Activated naive CD8-positive, alpha-beta T cell treated with anti-CD3 and anti-CD28 coated beads for 36 hours (primary cell): Measurements from ENCODE around the gene TMEM259. TPM values are rescaled to one million over a fixed set of nuclear protein-coding genes. Genes with fewer than 3 reads are reported as not detected.
A peak's percentile ranks its signal among the peaks of the same experiment; 100 is the strongest.

Source experiments
- DNase-seq: peaks from one replicate; pipeline ENCODE4 v3.0.0; 2021
- H3K27ac Mint-ChIP-seq: one replicate; pipeline ENCODE4 v1.8.0; 2022; ENCODE audit warnings: mild to moderate bottlenecking, moderate library complexity, mixed read lengths
- H3K27me3 Mint-ChIP-seq: one replicate; pipeline ENCODE4 v1.8.0; 2022; ENCODE audit warnings: mild to moderate bottlenecking, mixed read lengths
- H3K36me3 Mint-ChIP-seq: one replicate; pipeline ENCODE4 v1.8.0; 2021; ENCODE audit warnings: mild to moderate bottlenecking, mixed read lengths
- H3K4me1 Mint-ChIP-seq: one replicate; pipeline ENCODE4 v1.8.0; 2021; ENCODE audit warnings: mixed read lengths
- H3K4me3 Mint-ChIP-seq: one replicate; pipeline ENCODE4 v1.8.0; 2022; ENCODE audit warnings: mild to moderate bottlenecking, moderate library complexity, mixed read lengths
- H3K9me3 Mint-ChIP-seq: one replicate; pipeline ENCODE4 v1.8.0; 2022; ENCODE audit warnings: mixed read lengths
- total RNA-seq, 2 experiments: library from RNA; stranded (reverse); gene quantifications; one replicate each; pipeline ENCODE4 v1.2.3, GENCODE V29; 2021

Gene TMEM259
- total RNA-seq, 2 experiments from 2014 or later = 136 to 138 TPM

- H3K27me3 Mint-ChIP-seq = no peaks in the 10 kb centered on the region
- H3K9me3 Mint-ChIP-seq = peaks cover 1% of the 10 kb centered on the region
- H3K27ac Mint-ChIP-seq = no peak overlapping the region
- DNase-seq = no peak
- H3K36me3 Mint-ChIP-seq = peaks cover 5% of the 10 kb centered on the region
- no peaks in the 10 kb centered on the region for H3K4me1 Mint-ChIP-seq
- H3K4me3 Mint-ChIP-seq = no peak overlapping the region
Measured at GRCh38 chr19:1049106-1049505, 28.2 kb upstream of the TMEM259 start.

GRCh38 chr19:1047696-1048147 is 26.8 kb upstream of the TMEM259 start:
- Mint-ChIP-seq H3K4me3 (no peak overlapping the region), H3K27ac (no peak overlapping the region), H3K9me3 (peaks cover 1% of the 10 kb centered on the region), H3K4me1 (no peaks in the 10 kb centered on the region), H3K27me3 (no peaks in the 10 kb centered on the region), H3K36me3 (peaks cover 5% of the 10 kb centered on the region)
- no peak for DNase-seq

- H3K36me3 Mint-ChIP-seq = peaks cover 5% of the 10 kb centered on the region
- H3K27ac Mint-ChIP-seq = no peak overlapping the region
- peaks cover 1% of the 10 kb centered on the region for H3K9me3 Mint-ChIP-seq
- H3K4me1 Mint-ChIP-seq = no peaks in the 10 kb centered on the region
- no peak for DNase-seq
- no peak overlapping the region for H3K4me3 Mint-ChIP-seq
- H3K27me3 Mint-ChIP-seq = no peaks in the 10 kb centered on the region
Measured at GRCh38 chr19:1046836-1047695, 26.1 kb upstream of the TMEM259 start.

- Mint-ChIP-seq H3K27me3 (no peaks in the 10 kb centered on the region), H3K9me3 (peaks cover 1% of the 10 kb centered on the region), H3K4me1 (peaks cover 5% of the 10 kb centered on the region), H3K4me3 (no peak overlapping the region), H3K36me3 (peaks cover 3% of the 10 kb centered on the region), H3K27ac (no peak overlapping the region)
- DNase-seq = no peak
Measured at GRCh38 chr19:1046117-1046626, 25.2 kb upstream of the TMEM259 start.

- peaks cover 3% of the 10 kb centered on the region for H3K36me3 Mint-ChIP-seq
- DNase-seq = peak; percentile 84
- no peak overlapping the region for H3K27ac Mint-ChIP-seq
- H3K27me3 Mint-ChIP-seq = no peaks in the 10 kb centered on the region
- peaks cover 15% of the 10 kb centered on the region for H3K4me1 Mint-ChIP-seq
- no peak overlapping the region for H3K4me3 Mint-ChIP-seq
- peaks cover 1% of the 10 kb centered on the region for H3K9me3 Mint-ChIP-seq
Measured at GRCh38 chr19:1045247-1045603, 24.3 kb upstream of the TMEM259 start.

GRCh38 chr19:1042689-1043511 is 22.0 kb upstream of the TMEM259 start:
- H3K9me3 Mint-ChIP-seq = peaks cover 1% of the 10 kb centered on the region
- H3K27ac Mint-ChIP-seq = no peak overlapping the region
- H3K4me1 Mint-ChIP-seq = peaks cover 36% of the 10 kb centered on the region
- no peak overlapping the region for H3K4me3 Mint-ChIP-seq
- H3K27me3 Mint-ChIP-seq = no peaks in the 10 kb centered on the region
- DNase-seq = no peak
- peaks cover 6% of the 10 kb centered on the region for H3K36me3 Mint-ChIP-seq

GRCh38 chr19:1041835-1042685 is 21.1 kb upstream of the TMEM259 start:
- no peaks in the 10 kb centered on the region for H3K27me3 Mint-ChIP-seq
- no peak for DNase-seq
- peaks cover 1% of the 10 kb centered on the region for H3K9me3 Mint-ChIP-seq
- peaks cover 42% of the 10 kb centered on the region for H3K4me1 Mint-ChIP-seq
- no peak overlapping the region for H3K27ac Mint-ChIP-seq
- H3K36me3 Mint-ChIP-seq = peaks cover 10% of the 10 kb centered on the region
- no peak overlapping the region for H3K4me3 Mint-ChIP-seq

- H3K27me3 Mint-ChIP-seq = no peaks in the 10 kb centered on the region
- peaks cover 44% of the 10 kb centered on the region for H3K4me1 Mint-ChIP-seq
- peaks cover 16% of the 10 kb centered on the region for H3K36me3 Mint-ChIP-seq
- peaks cover 1% of the 10 kb centered on the region for H3K9me3 Mint-ChIP-seq
- H3K4me3 Mint-ChIP-seq = peak overlapping the region; percentile 88
- no peak for DNase-seq
- no peak overlapping the region for H3K27ac Mint-ChIP-seq
Measured at GRCh38 chr19:1041272-1041834, 20.4 kb upstream of the TMEM259 start.

GRCh38 chr19:1040476-1041271 is 19.8 kb upstream of the TMEM259 start:
- H3K4me1 Mint-ChIP-seq = peaks cover 45% of the 10 kb centered on the region
- H3K27ac Mint-ChIP-seq = peak overlapping the region; percentile 77
- peaks cover 22% of the 10 kb centered on the region for H3K36me3 Mint-ChIP-seq

GRCh38 chr19:1039646-1040475 is 18.9 kb upstream of the TMEM259 start, which contains the start of gene ABCA7:
Gene ABCA7 (plus strand): TSS chr19:1040107. CDS start chr19:1041362, 1,255 bp downstream.
- peak within 1 kb of the TSS; percentile 88 for H3K4me3 Mint-ChIP-seq
- H3K9me3 Mint-ChIP-seq = no peaks in the 10 kb centered on the region
- peaks cover 49% of the 10 kb centered on the region for H3K4me1 Mint-ChIP-seq
- peaks cover 24% of the 10 kb centered on the region for H3K36me3 Mint-ChIP-seq
- H3K27me3 Mint-ChIP-seq = no peaks in the 10 kb centered on the region
- H3K27ac Mint-ChIP-seq = peak within 1 kb of the TSS; percentile 77
- peak; percentile 100 for DNase-seq

More at GRCh38 chr19:1040476-1041271, 19.8 kb upstream of the TMEM259 start:
- no peaks in the 10 kb centered on the region for H3K27me3 Mint-ChIP-seq
- H3K9me3 Mint-ChIP-seq = peaks cover 1% of the 10 kb centered on the region
- peak; percentile 89 for DNase-seq
- peak overlapping the region; percentile 88 for H3K4me3 Mint-ChIP-seq

- no peaks in the 10 kb centered on the region for H3K27me3 Mint-ChIP-seq
- H3K4me1 Mint-ChIP-seq = peaks cover 49% of the 10 kb centered on the region
- H3K9me3 Mint-ChIP-seq = no peaks in the 10 kb centered on the region
- no peak for DNase-seq
- H3K4me3 Mint-ChIP-seq = peak overlapping the region; percentile 10
- peak overlapping the region; percentile 75 for H3K27ac Mint-ChIP-seq
- H3K36me3 Mint-ChIP-seq = peaks cover 24% of the 10 kb centered on the region
Measured at GRCh38 chr19:1038978-1039645, 18.2 kb upstream of the TMEM259 start.

- no peak for DNase-seq
- Mint-ChIP-seq H3K27ac (peak overlapping the region; percentile 75), H3K4me1 (peaks cover 51% of the 10 kb centered on the region), H3K4me3 (peak overlapping the region; percentile 3), H3K36me3 (peaks cover 32% of the 10 kb centered on the region), H3K9me3 (peaks cover 2% of the 10 kb centered on the region), H3K27me3 (no peaks in the 10 kb centered on the region)
Measured at GRCh38 chr19:1037621-1038064, 16.7 kb upstream of the TMEM259 start.
